Measurements from ENCODE around the gene PLIN3. TPM values are rescaled to one million over a fixed set of nuclear protein-coding genes. Genes with fewer than 3 reads are reported as not detected.

The PLIN3 gene
- total and polyA plus RNA-seq, 9 of the 15 experiments (the other 6 are each of a cell fraction or from before 2014, with no cell fraction given), result 7.5 to 75.6 (median 43.1) TPM

- TF ChIP-seq, protein P1, sequence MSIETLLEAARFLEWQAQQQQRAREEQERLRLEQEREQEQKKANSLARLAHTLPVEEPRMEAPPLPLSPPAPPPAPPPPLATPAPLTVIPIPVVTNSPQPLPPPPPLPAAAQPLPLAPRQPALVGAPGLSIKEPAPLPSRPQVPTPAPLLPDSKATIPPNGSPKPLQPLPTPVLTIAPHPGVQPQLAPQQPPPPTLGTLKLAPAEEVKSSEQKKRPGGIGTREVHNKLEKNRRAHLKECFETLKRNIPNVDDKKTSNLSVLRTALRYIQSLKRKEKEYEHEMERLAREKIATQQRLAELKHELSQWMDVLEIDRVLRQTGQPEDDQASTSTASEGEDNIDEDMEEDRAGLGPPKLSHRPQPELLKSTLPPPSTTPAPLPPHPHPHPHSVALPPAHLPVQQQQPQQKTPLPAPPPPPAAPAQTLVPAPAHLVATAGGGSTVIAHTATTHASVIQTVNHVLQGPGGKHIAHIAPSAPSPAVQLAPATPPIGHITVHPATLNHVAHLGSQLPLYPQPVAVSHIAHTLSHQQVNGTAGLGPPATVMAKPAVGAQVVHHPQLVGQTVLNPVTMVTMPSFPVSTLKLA (conservative IDR thresholded peaks at IDR 0.05), result peak in 1 of 2 experiments; percentile 61; a peak in 2 of 4 replicates
- TF ChIP-seq, protein P2, sequence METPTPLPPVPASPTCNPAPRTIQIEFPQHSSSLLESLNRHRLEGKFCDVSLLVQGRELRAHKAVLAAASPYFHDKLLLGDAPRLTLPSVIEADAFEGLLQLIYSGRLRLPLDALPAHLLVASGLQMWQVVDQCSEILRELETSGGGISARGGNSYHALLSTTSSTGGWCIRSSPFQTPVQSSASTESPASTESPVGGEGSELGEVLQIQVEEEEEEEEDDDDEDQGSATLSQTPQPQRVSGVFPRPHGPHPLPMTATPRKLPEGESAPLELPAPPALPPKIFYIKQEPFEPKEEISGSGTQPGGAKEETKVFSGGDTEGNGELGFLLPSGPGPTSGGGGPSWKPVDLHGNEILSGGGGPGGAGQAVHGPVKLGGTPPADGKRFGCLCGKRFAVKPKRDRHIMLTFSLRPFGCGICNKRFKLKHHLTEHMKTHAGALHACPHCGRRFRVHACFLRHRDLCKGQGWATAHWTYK (CRISPR knock-in tag; IDR thresholded peaks at IDR 0.05), result no peak
- TF ChIP-seq HMGN3 (IDR thresholded peaks at IDR 0.05; ENCODE audit: borderline replicate concordance, extremely low read depth, insufficient read length, low read depth, low read length), result no peak
- TF ChIP-seq, protein P3, sequence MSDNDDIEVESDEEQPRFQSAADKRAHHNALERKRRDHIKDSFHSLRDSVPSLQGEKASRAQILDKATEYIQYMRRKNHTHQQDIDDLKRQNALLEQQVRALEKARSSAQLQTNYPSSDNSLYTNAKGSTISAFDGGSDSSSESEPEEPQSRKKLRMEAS (CRISPR knock-in tag; IDR thresholded peaks at IDR 0.05), result peak; percentile 58
- TF ChIP-seq ETV6 (IDR thresholded peaks at IDR 0.05; ENCODE audit: borderline replicate concordance in 1 of 2, low read depth in 2 of 2, low read length in 1 of 2), result no peak
- TF ChIP-seq ETV6 (CRISPR knock-in tag; IDR thresholded peaks at IDR 0.05; ENCODE audit: borderline replicate concordance), result no peak
- TF ChIP-seq, protein P4, sequence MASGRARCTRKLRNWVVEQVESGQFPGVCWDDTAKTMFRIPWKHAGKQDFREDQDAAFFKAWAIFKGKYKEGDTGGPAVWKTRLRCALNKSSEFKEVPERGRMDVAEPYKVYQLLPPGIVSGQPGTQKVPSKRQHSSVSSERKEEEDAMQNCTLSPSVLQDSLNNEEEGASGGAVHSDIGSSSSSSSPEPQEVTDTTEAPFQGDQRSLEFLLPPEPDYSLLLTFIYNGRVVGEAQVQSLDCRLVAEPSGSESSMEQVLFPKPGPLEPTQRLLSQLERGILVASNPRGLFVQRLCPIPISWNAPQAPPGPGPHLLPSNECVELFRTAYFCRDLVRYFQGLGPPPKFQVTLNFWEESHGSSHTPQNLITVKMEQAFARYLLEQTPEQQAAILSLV (tag; IDR thresholded peaks at IDR 0.05), result no peak
- TF ChIP-seq, protein P5, sequence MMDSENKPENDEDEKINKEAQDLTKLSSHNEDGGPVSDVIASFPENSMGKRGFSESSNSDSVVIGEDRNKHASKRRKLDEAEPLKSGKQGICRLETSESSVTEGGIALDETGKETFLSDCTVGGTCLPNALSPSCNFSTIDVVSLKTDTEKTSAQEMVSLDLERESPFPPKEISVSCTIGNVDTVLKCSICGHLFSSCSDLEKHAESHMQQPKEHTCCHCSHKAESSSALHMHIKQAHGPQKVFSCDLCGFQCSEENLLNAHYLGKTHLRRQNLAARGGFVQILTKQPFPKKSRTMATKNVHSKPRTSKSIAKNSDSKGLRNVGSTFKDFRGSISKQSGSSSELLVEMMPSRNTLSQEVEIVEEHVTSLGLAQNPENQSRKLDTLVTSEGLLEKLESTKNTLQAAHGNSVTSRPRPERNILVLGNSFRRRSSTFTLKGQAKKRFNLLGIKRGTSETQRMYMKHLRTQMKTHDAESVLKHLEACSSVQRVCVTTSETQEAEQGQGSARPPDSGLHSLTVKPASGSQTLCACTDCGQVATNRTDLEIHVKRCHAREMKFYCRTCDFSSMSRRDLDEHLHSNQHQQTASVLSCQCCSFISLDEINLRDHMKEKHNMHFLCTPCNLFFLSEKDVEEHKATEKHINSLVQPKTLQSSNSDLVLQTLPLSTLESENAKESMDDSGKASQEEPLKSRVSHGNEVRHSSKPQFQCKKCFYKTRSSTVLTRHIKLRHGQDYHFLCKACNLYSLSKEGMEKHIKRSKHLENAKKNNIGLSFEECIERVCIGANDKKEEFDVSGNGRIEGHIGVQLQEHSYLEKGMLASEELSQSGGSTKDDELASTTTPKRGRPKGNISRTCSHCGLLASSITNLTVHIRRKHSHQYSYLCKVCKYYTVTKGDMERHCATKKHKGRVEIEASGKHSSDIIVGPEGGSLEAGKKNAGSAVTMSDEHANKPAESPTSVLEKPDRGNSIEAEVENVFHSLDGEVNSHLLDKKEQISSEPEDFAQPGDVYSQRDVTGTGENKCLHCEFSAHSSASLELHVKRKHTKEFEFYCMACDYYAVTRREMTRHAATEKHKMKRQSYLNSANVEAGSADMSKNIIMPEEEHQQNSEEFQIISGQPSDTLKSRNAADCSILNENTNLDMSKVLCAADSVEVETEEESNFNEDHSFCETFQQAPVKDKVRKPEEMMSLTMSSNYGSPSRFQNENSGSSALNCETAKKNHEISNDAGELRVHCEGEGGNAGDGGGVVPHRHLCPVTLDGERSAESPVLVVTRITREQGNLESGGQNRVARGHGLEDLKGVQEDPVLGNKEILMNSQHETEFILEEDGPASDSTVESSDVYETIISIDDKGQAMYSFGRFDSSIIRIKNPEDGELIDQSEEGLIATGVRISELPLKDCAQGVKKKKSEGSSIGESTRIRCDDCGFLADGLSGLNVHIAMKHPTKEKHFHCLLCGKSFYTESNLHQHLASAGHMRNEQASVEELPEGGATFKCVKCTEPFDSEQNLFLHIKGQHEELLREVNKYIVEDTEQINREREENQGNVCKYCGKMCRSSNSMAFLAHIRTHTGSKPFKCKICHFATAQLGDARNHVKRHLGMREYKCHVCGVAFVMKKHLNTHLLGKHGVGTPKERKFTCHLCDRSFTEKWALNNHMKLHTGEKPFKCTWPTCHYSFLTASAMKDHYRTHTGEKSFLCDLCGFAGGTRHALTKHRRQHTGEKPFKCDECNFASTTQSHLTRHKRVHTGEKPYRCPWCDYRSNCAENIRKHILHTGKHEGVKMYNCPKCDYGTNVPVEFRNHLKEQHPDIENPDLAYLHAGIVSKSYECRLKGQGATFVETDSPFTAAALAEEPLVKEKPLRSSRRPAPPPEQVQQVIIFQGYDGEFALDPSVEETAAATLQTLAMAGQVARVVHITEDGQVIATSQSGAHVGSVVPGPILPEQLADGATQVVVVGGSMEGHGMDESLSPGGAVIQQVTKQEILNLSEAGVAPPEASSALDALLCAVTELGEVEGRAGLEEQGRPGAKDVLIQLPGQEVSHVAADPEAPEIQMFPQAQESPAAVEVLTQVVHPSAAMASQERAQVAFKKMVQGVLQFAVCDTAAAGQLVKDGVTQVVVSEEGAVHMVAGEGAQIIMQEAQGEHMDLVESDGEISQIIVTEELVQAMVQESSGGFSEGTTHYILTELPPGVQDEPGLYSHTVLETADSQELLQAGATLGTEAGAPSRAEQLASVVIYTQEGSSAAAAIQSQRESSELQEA (IDR thresholded peaks at IDR 0.05; ENCODE audit: low read depth), result no peak
- TF ChIP-seq, protein P6, sequence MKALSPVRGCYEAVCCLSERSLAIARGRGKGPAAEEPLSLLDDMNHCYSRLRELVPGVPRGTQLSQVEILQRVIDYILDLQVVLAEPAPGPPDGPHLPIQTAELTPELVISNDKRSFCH (CRISPR knock-in tag; IDR thresholded peaks at IDR 0.05), result no peak
- TF ChIP-seq, protein P6 (tag; IDR thresholded peaks at IDR 0.05), result no peak
- no peak for TF ChIP-seq ZNF780A (CRISPR knock-in tag; IDR thresholded peaks at IDR 0.05)
- TF ChIP-seq ZSCAN29 (IDR thresholded peaks at IDR 0.05), result no peak
- TF ChIP-seq SUPT5H (IDR thresholded peaks at IDR 0.05), result no peak
- no peak for TF ChIP-seq ZNF165 (CRISPR knock-in tag; IDR thresholded peaks at IDR 0.05; ENCODE audit: borderline replicate concordance)
- TF ChIP-seq CTBP1 (IDR thresholded peaks at IDR 0.05; ENCODE audit: borderline replicate concordance), result no peak
Observed at GRCh38 chr19:4910594-4911281, 43.3 kb upstream of the PLIN3 start (continued).

Measured in K562 (cell line).